Kidney epithelial cell (primary cell): ENCODE measurements around the gene AXIN2. TPM values are rescaled to one million over a fixed set of nuclear protein-coding genes. Genes with fewer than 3 reads are reported as not detected.

Experiments
- DNase-seq: peaks from one replicate; pipeline ENCODE4 v3.0.0-alpha.2; 2010; ENCODE audit warnings: low read depth
- H3K27me3 ChIP-seq: 2 replicates; pipeline ENCODE4 v1.6.0; 2011; ENCODE audit warnings: low read length; ENCODE audit not compliant: control insufficient read depth, insufficient read depth
- H3K36me3 ChIP-seq: 2 replicates; pipeline ENCODE4 v1.5.1; 2011; ENCODE audit warnings: low read length; ENCODE audit not compliant: control insufficient read depth, insufficient read depth
- H3K4me3 ChIP-seq: 2 replicates; pipeline ENCODE4 v1.5.1; 2011; ENCODE audit warnings: low read depth, mild to moderate bottlenecking, control low read depth, low read length
- total RNA-seq: library from RNA; depleted of rRNA; stranded (reverse); fragments of >200 nt; gene quantifications from 2 replicates; pipeline ENCODE4 v1.2.3, GENCODE V29; 2015
- TF ChIP-seq, protein P1 (sequence below): IDR thresholded peaks from 2 replicates; pipeline ENCODE4 v1.5.1; 2011; ENCODE audit warnings: mild to moderate bottlenecking, moderate library complexity, low read length, control low read depth, inconsistent platforms; ENCODE audit not compliant: insufficient read depth, poor library complexity, severe bottlenecking

Gene AXIN2
- total RNA-seq, 1 donor from 2014 or later, result 2.4 TPM

GRCh38 chr17:65503557-65503956 lies 57.9 kb downstream of the AXIN2 start:
- Histone ChIP-seq H3K27me3 (no peaks in the 10 kb centered on the region), H3K36me3 (no peaks in the 10 kb centered on the region), H3K4me3 (no peak overlapping the region)
- no peak for DNase-seq
- TF ChIP-seq, protein P1, sequence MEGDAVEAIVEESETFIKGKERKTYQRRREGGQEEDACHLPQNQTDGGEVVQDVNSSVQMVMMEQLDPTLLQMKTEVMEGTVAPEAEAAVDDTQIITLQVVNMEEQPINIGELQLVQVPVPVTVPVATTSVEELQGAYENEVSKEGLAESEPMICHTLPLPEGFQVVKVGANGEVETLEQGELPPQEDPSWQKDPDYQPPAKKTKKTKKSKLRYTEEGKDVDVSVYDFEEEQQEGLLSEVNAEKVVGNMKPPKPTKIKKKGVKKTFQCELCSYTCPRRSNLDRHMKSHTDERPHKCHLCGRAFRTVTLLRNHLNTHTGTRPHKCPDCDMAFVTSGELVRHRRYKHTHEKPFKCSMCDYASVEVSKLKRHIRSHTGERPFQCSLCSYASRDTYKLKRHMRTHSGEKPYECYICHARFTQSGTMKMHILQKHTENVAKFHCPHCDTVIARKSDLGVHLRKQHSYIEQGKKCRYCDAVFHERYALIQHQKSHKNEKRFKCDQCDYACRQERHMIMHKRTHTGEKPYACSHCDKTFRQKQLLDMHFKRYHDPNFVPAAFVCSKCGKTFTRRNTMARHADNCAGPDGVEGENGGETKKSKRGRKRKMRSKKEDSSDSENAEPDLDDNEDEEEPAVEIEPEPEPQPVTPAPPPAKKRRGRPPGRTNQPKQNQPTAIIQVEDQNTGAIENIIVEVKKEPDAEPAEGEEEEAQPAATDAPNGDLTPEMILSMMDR, result no peak

DNA sequence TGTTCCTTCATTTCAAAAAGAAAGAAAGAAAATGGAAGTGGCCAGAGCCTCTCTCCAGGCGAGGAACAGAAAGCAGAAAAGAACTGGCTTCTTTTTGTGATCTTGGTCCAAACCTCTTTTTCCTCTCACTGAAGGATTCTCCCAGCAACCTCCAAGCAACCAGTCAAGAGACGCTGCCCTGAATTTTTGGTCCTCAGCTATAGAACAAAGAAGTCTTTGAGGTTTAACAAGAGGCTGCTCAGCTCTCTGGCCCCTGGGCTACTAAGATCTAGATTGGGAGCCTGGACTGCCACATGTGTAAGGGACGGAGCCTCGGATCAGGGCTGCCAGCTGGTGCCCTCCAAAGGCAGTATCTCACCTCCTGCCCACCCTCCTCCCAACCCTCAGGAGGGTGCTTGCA lies 62.6 kb downstream of the AXIN2 start:
- TF ChIP-seq, protein P1, result no peak
- Histone ChIP-seq H3K4me3 (no peak overlapping the region), H3K36me3 (no peaks in the 10 kb centered on the region), H3K27me3 (peaks cover 2% of the 10 kb centered on the region)
- no peak for DNase-seq

- TF ChIP-seq, protein P1, result no peak
- no peak for DNase-seq
- no peaks in the 10 kb centered on the region for H3K36me3 ChIP-seq
These were observed 64.6 kb downstream of the AXIN2 start for GRCh38 chr17:65496801-65497200.

DNA sequence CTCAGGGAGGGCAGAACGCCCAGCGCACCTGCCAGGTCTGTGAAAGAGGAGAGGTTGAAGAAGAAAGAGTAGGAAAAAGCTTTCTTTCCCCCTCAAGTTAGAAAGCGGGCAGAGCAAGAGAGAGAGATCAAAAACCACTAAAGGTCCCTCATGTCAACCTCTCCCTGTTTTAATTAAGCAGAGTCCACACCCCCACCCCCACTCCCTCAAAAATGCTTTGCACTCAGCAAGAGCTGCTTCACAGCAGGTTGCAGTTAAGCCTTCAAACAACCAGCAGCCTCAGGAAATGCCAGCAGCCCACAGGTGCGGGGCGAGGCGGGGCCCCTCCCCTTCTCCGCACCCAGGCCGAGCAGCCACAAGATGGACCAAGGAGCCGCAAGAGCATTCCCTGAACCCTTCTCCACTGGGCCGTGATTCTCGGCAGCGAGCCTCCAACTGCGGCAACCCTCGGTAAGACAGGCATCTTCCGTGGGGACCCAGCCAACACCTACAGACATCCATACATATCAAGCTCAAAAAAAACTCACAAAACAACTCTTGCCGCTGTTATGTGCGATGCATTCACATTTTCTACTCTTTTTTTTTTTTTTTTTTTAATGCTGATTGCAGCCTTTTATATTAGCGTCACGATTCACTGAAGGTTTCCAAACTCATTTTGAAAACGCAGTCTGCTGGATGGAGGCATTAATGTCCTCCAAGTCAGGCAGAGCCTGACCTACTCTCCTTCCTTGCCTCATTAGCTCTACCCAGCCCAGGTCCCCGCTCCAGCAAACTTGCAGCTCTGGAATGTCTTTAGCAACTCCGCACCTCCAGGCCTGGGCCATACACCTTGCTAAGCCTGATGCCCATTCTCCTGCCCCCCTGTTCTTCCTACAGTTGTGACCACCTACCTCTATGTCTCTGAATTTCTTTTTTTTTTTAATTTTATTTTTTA lies 66.1 kb downstream of the AXIN2 start:
- no peak for DNase-seq
- peaks cover 2% of the 10 kb centered on the region for H3K27me3 ChIP-seq
- H3K4me3 ChIP-seq, result no peak overlapping the region
- TF ChIP-seq, protein P1, result no peak
- H3K36me3 ChIP-seq, result no peaks in the 10 kb centered on the region

More at GRCh38 chr17:65496801-65497200, 64.6 kb downstream of the AXIN2 start:
- no peak overlapping the region for H3K4me3 ChIP-seq
- H3K27me3 ChIP-seq, result peaks cover 2% of the 10 kb centered on the region

DNA sequence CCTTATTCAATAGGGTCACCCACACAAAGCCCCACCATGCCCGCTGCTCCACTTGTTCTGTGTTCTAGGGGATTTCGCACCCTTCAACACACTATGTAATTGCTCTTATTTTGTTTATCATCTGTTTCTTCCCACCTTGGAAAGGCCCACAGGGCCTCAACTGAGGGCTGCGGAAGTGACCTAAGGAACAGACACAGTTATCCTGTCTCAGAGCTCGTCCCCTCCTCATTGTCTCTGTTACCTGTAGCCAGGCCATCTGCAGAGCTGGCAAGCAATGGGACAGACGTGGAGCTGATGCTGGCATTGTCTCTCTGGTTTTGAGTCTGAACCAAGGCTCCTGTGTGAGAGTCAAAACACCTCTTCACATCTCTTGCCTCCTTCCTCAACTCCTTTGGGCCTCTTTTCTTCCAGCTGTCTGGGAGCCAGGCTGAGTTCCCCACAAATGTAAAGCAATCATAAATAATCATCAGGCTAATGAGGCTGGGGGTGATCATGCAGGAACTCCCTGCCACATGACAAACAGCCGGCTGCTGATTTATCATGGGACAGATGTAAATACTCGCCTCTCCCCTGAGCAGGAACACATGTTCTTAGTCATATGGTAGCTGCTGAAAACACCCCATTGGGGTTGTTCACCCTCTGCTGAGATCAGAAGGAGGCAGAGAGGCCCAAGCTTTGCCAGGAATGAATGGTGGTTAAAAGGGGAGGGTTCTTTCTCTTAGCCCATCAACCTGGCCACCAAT lies 71.9 kb downstream of the AXIN2 start:
- TF ChIP-seq, protein P1, result no peak
- no peak for DNase-seq
- no peaks in the 10 kb centered on the region for H3K36me3 ChIP-seq
- H3K27me3 ChIP-seq, result no peaks in the 10 kb centered on the region
- no peak overlapping the region for H3K4me3 ChIP-seq
